NCI-H345 (cell line): ENCODE measurements around the gene IGSF22.
"Not testable (repeated sequence)": the region's sequence is repeated elsewhere in the genome, so short reads cannot be mapped to it uniquely, and the experiment has no call there.

Experiments
- DNase-seq: peaks from one replicate; lab custom pipeline; 2025; lab: John Stamatoyannopoulos, UW

The IGSF22 gene

DNA sequence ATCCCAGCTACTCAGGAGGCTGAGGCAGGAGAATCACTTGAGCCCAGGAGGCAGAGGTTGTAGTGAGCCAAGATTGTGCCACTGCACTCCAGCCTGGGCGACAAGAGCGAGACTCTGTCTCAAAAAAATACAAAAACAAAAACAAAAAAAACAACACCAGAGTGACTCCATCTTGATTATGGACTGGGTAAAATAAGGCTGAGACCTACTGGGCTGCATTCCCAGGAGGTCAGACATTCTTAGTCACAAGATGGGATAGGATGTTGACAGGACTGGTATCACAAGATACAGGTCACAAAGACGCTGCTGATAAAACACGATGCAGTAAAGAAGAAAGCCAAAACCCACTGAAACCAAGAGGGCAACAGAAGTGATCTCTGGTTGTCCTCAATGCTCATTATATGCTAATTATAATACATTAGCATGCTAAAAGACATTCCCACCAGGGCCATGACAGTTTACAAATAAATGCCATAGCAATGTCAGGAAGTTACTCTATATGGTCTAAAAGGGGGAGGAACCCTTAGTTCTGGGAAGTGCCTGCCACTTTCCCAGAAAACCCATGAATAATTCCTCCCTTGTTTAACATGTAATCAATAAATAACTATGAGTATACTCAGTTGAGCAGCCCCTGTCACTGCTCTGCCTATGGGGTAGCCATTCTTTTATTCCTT, 34.4 kb downstream of the IGSF22 start:
- DNase-seq: not testable (repeated sequence)

GRCh38 chr11:18684267-18684666, 41.7 kb downstream of the IGSF22 start:
- no peak for DNase-seq

DNA sequence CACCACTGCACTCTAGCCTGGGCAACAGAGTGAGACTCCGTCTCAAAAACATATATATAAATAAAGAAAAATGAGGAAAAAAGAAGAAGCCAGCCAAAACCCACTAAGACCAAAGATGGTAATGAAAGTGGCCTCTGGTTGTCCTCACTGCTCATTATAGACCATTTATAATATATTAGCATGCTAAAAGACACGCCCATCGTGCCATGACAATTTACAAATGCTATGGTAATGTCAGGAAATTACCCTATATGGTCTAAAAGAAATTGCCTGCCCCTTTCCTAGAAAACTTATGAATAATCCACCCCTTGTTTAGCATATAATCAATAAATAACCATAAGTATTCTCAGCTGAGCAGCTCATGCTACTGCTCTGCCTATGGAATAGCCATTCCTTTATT, 43.5 kb downstream of the IGSF22 start:
- no peak for DNase-seq

DNA sequence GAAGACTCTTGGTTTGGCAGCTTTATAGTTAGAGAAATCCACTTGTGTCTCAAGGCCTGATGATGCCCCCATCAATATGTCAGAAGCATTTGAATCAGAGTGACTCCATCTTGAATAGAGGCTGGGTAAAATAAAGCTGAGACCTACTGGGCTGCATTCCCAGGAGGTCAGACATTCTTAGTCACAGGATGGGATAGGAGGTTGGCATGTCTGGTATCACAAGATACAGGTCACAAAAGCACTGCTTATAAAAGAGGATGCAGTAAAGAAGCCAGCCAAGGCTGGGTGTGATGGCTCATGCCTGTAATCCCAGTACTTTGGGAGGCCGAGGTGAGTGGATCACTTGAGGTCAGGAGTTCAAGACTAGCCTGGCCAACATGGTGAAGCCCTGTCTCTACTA, 44.0 kb downstream of the IGSF22 start:
- DNase-seq: not testable (repeated sequence)

DNA sequence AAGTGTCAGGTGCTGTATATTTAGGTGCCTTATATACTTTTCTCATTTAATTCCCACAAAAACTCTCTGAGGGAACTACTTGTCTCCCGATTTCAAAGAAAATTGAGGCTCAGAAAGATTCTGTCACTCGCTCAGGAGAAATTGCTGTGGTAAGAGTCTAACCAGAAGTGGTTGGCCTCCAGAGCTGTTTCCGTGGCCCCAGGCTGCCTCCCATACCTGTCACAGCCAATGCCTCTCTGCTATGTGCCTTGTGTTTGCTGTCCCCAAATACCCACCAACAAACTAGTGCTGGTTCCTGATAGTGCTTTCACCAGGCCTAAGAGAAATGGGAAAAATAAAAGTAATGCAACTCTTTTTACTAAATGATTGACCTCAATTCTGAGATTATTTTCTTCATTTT, 48.4 kb downstream of the IGSF22 start:
- DNase-seq: no peak

- DNase-seq: no peak
These were observed 49.2 kb downstream of the IGSF22 start for GRCh38 chr11:18676803-18677202.

- DNase-seq: not testable (repeated sequence)
These were observed 53.8 kb downstream of the IGSF22 start for GRCh38 chr11:18672209-18672608.

GRCh38 chr11:18671246-18671645, 54.7 kb downstream of the IGSF22 start:
- no peak for DNase-seq

DNA sequence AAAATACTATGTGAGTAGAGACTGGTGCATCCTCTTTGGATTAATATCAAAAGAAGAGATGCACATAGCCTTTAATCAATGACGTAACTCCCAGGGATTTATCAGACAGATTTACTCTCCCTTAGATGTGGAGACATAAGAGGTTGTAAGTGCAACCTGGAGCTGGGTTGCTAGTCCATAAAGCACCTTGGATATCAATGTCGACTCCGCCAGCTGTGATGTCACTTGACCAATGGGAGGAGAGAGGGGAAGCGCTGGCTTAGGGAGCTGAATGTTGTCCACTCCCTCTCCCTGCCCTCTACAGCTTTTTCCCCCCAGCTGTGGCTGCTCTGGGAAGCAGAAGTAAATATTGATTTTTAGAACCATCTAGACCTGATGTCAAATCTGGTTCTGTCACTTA, 56.3 kb downstream of the IGSF22 start:
- DNase-seq: no peak

DNA sequence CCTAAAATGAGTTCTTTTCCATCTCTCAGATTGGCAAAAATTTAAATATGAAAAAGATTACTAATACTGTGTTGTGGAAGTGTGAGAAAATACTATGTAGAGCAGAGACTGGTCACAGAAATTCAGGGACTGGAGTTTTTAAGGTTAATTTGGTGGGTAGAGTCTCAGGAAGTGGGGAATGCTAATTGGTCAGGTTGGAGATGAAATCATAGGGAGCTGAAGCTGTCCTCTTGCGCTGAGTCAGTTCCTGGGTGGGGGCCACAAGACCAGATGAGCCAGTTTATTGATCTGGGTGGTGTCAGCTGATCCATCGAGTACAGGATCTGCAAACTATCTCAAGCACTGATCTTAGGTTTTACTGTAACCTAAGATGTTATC, 56.8 kb downstream of the IGSF22 start:
- DNase-seq: no peak

GRCh38 chr11:18668131-18668530, 57.9 kb downstream of the IGSF22 start:
- no peak for DNase-seq

DNA sequence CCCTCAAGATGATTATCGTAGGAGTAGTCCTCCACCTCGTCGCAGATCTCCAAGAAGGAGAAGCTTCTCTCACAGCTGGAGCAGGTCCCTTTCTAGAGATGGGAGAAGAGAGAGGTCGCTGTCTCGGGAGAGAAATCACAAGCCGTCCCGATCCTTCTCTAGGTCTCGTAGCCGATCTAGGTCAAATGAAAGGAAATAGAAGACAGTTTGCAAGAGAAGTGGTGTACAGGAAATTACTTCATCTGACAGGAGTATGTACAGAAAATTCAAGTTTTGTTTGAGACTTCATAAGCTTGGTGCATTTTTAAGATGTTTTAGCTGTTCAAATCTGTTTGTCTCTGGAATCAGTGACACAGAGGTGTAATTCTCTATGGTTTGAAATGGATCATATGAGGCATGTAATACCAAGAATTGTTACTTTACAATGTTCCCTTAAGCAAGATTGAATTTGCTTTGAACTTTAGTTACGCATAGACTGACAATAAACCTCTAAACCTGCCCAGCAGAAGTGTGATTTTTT, 60.6 kb downstream of the IGSF22 start:
- not testable (repeated sequence) for DNase-seq

DNA sequence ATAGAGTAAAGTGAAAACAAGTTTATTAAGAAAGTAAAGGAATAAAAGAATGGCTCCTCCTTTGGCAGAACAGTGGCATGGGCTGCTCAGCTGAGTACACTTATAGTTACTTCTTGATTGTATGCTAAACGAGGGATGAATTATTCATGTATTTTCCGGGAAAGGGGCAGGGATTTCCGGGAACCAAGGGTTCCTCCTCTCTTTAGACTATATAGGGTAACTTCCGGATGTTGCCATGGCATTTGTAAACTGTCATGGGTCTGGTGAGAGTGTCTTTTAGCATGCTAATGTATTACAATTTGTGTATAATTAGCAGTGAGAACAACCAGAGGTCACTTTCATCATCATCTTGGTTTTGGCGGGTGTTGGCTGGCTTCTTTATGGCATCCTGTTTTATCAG, 68.3 kb downstream of the IGSF22 start:
- DNase-seq: no peak
